WI38 (cell line): Measurements from ENCODE around the gene EFHD2.
"Not testable (repeated sequence)": the region's sequence is repeated elsewhere in the genome, so short reads cannot be mapped to it uniquely, and the experiment has no call there.

ENCODE experiments used
- H3K4me3 ChIP-seq: 2 replicates; pipeline ENCODE4 v1.5.1; 2011; ENCODE audit warnings: low read depth, mild to moderate bottlenecking, control low read depth, low read length
- CTCF ChIP-seq: IDR thresholded peaks from 2 replicates; pipeline ENCODE4 v1.5.1; 2012; ENCODE audit warnings: low read depth, mild to moderate bottlenecking, control low read depth, low read length

EFHD2 gene

DNA sequence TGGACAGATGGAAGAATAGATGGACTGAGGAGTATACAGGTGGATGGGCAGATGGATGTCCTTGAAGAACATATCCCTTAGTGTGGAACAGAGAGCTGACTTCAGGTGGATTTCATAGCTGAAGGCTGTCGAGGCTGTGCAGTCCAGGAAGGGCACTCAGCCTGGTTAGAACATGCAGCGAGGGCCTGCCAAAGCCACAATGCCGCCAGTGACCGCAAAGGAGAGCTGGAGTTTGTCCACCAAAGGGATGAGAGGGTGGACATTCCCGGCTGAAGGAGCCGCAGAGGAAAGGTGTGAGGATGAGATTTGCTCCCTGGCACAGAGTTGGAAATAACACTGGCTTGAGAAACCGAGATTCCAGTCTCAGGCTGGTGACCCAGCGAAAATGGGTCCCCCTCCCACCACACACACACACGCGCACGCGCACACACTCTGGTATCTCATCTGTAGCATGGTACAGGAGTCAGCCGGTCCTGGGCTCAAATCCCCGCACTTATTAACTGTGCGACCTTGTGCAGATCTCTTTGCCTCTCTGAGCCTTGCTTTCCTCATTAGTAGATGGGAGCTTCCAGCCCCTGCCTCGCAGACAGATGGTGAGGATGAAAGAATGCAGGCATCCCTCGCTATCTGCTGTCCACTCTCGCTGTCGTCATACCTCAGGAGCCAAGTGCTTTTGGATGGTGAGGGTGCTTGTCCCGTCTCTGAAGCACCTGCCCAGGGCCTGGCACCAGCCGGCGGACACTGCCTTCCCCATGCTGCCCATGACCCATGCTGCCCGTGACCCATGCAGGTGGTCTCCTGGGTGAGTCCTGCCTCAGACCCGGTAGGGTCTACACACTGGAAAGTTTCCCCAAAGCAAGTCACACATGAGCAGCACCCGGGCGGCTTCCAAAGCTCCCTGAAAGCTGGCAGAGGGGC lies 26.8 kb upstream of the EFHD2 start:
- TF ChIP-seq CTCF = no peak
- H3K4me3 ChIP-seq = no peak overlapping the region

DNA sequence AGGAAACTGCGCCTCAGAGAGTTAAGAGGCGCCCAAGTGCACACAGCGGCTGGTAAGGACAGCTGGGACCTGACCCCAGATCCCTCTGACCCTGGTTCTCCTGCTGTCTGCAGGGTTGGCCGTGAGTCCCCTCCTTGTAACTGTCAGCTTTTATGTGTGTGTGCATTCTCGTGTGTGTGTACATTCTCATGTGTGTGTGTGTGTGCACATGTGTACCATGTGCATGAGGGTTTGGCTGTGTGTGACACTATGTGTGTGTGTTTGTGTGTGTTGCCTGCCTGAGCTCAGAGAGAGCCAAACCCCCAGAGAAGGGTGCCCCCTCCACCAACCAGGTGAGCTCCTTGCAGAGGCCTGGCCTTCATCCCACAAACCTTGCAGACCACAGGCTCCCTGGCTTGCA lies 25.9 kb upstream of the EFHD2 start:
- TF ChIP-seq CTCF = no peak

DNA sequence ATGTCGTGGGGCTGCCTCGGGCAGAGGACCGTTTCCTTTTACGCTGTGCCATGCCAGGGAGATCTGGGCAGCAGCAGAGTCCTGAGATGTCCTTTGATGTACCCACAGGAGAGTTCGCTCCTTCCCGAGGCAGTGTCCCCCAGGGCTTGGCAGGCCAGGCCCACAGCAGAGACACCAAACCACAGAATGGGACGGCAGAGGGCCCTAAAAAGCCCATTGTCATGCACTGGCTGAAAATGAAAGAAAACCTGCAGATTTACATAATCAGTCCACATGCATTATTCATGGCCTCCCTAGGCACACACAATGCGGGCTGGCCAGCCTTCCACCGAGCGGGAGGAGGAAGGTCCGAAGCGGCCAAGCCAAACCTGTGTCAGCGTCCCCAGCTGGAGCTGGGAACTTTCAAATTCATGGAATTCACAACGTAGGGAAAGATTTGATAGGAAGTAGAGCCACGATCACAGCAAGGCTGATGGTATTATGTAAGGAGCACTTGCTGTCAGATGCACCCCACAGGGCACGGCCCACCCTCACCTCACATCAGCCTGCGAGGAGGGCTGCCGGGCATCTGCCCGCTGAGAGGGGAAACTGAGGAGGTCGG lies 25.3 kb upstream of the EFHD2 start:
- no peak for TF ChIP-seq CTCF
- H3K4me3 ChIP-seq = no peak overlapping the region

More for the DNA sequence above, 25.9 kb upstream of the EFHD2 start:
- no peak overlapping the region for H3K4me3 ChIP-seq

GRCh38 chr1:15385420-15385819 lies 24.3 kb upstream of the EFHD2 start:
- no peak overlapping the region for H3K4me3 ChIP-seq
- TF ChIP-seq CTCF = no peak

- no peak overlapping the region for H3K4me3 ChIP-seq
- no peak for TF ChIP-seq CTCF
Measured at GRCh38 chr1:15386164-15386749, 23.4 kb upstream of the EFHD2 start.

GRCh38 chr1:15388201-15388880 lies 21.3 kb upstream of the EFHD2 start:
- no peak overlapping the region for H3K4me3 ChIP-seq
- no peak for TF ChIP-seq CTCF

DNA sequence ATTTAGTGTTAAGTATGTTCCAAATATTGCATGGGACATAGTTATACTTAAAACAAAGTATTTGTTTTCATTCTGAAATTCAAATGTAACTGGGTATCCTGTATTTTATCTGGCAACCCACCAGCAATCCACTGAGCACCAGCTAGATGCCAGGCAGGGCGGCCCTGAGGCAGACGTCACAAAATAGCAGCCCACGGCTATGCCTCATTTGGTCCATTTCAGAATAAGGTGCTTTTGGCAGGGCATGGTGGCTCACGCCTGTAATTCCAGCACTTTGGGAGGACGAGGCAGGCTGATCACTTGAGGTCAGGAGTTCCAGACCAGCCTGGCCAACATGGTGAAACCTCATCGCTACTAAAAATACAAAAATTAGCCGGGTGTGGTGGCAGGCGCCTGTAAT lies 19.9 kb upstream of the EFHD2 start:
- not testable (repeated sequence) for H3K4me3 ChIP-seq
